Skin epidermis (tissue), 12 donors: ENCODE results near the gene NT5DC3.

Experiments used
- H3K27ac ChIP-seq, 21 experiments: fragments of 200-600 bp; sonication (generic) in 11 of 21; one replicate each; pipeline ENCODE4 v1.5.0; 2020; ENCODE audit warnings: mild to moderate bottlenecking in 3 of 21, inconsistent platforms in 2 of 21, moderate library complexity in 2 of 21
- H3K4me3 ChIP-seq, 7 experiments: fragments of 200-600 bp; sonication (generic) in 2 of 7; one replicate each; pipeline ENCODE4 v1.5.0; 2020; ENCODE audit warnings: inconsistent platforms in 2 of 7, mild to moderate bottlenecking in 2 of 7, moderate library complexity in 1 of 7

The NT5DC3 gene

GRCh38 chr12:103834942-103835341, 6.1 kb downstream of the NT5DC3 start:
- H3K27ac ChIP-seq: no peak overlapping the region
- no peak overlapping the region for H3K4me3 ChIP-seq

- no peak overlapping the region for H3K27ac ChIP-seq
- no peak overlapping the region for H3K4me3 ChIP-seq
Measured at GRCh38 chr12:103833891-103834290, 7.1 kb downstream of the NT5DC3 start.

GRCh38 chr12:103833095-103833775, 7.8 kb downstream of the NT5DC3 start:
- H3K27ac ChIP-seq: no peak overlapping the region
- H3K4me3 ChIP-seq: no peak overlapping the region

- Histone ChIP-seq H3K4me3 (no peak overlapping the region), H3K27ac (peak overlapping the region in 2 of 21 experiments; percentile 7 to 39)
Measured at GRCh38 chr12:103832048-103832997, 8.7 kb downstream of the NT5DC3 start.

- no peak overlapping the region for H3K27ac ChIP-seq
- H3K4me3 ChIP-seq: no peak overlapping the region
Measured at GRCh38 chr12:103830730-103831320, 10.2 kb downstream of the NT5DC3 start.

- Histone ChIP-seq H3K27ac (no peak overlapping the region), H3K4me3 (no peak overlapping the region)
Measured at GRCh38 chr12:103830025-103830725, 10.9 kb downstream of the NT5DC3 start.

- Histone ChIP-seq H3K27ac (peak overlapping the region in 1 of 21 experiments; percentile 20), H3K4me3 (no peak overlapping the region)
Measured at GRCh38 chr12:103829092-103829491, 11.9 kb downstream of the NT5DC3 start.

- Histone ChIP-seq H3K4me3 (no peak overlapping the region), H3K27ac (no peak overlapping the region)
Measured at GRCh38 chr12:103827911-103828391, 13.1 kb downstream of the NT5DC3 start.

- Histone ChIP-seq H3K4me3 (no peak overlapping the region), H3K27ac (no peak overlapping the region)
Measured at GRCh38 chr12:103824845-103825244, 16.2 kb downstream of the NT5DC3 start.

GRCh38 chr12:103824290-103824689, 16.7 kb downstream of the NT5DC3 start:
- no peak overlapping the region for H3K4me3 ChIP-seq
- H3K27ac ChIP-seq: no peak overlapping the region

- Histone ChIP-seq H3K4me3 (no peak overlapping the region), H3K27ac (no peak overlapping the region)
Measured at GRCh38 chr12:103823871-103824270, 17.2 kb downstream of the NT5DC3 start.

- H3K27ac ChIP-seq: no peak overlapping the region
- no peak overlapping the region for H3K4me3 ChIP-seq
Measured at GRCh38 chr12:103821773-103822172, 19.3 kb downstream of the NT5DC3 start.

- H3K4me3 ChIP-seq: no peak overlapping the region
- no peak overlapping the region for H3K27ac ChIP-seq
Measured at GRCh38 chr12:103820881-103821489, 20.0 kb downstream of the NT5DC3 start.

- no peak overlapping the region for H3K4me3 ChIP-seq
- no peak overlapping the region for H3K27ac ChIP-seq
Measured at GRCh38 chr12:103820361-103820760, 20.7 kb downstream of the NT5DC3 start.

GRCh38 chr12:103819892-103820291, 21.1 kb downstream of the NT5DC3 start:
- H3K4me3 ChIP-seq: no peak overlapping the region
- no peak overlapping the region for H3K27ac ChIP-seq

- Histone ChIP-seq H3K4me3 (no peak overlapping the region), H3K27ac (no peak overlapping the region)
Measured at GRCh38 chr12:103819312-103819711, 21.7 kb downstream of the NT5DC3 start.

- no peak overlapping the region for H3K27ac ChIP-seq
- H3K4me3 ChIP-seq: no peak overlapping the region
Measured at GRCh38 chr12:103817791-103818190, 23.2 kb downstream of the NT5DC3 start.

- no peak overlapping the region for H3K27ac ChIP-seq
- no peak overlapping the region for H3K4me3 ChIP-seq
Measured at GRCh38 chr12:103816663-103817062, 24.4 kb downstream of the NT5DC3 start.

- H3K27ac ChIP-seq: no peak overlapping the region
- H3K4me3 ChIP-seq: no peak overlapping the region
Measured at GRCh38 chr12:103814436-103814835, 26.6 kb downstream of the NT5DC3 start.
